HG03039 (cell line): Measurements from ENCODE around the gene TYK2.
"Not testable (repeated sequence)": the region's sequence is repeated elsewhere in the genome, so short reads cannot be mapped to it uniquely, and the experiment has no call there.

Experiments used
- ATAC-seq: cut with Tn5 transposase; IDR thresholded peaks from one replicate; pipeline ENCODE4 v1.9.1; 2021; ENCODE audit warnings: mild to moderate bottlenecking, moderate library complexity; ENCODE audit not compliant: unreplicated experiment

The TYK2 gene

GRCh38 chr19:10380313-10381102 is at the start of gene TYK2:
TYK2 (minus strand) TSS chr19:10380572; CDS start chr19:10378406, 2,166 bp downstream.
- peak; percentile 87 for ATAC-seq

GRCh38 chr19:10428996-10429381 is 48.6 kb upstream of the TYK2 start:
- no peak for ATAC-seq

- no peak for ATAC-seq
These were observed 46.8 kb upstream of the TYK2 start for GRCh38 chr19:10427169-10427568.

- no peak for ATAC-seq
These were observed 43.8 kb upstream of the TYK2 start for GRCh38 chr19:10424011-10424637.

GRCh38 chr19:10422846-10423245 is 42.5 kb upstream of the TYK2 start:
- ATAC-seq: no peak

GRCh38 chr19:10422046-10422461 is 41.7 kb upstream of the TYK2 start:
- ATAC-seq: no peak

- ATAC-seq: no peak
These were observed 41.1 kb upstream of the TYK2 start for GRCh38 chr19:10421240-10422045.

- no peak for ATAC-seq
These were observed 40.3 kb upstream of the TYK2 start, which contains the start of gene PDE4A for GRCh38 chr19:10420444-10421239. PDE4A (plus strand) TSS chr19:10420538; CDS start chr19:10420765, 227 bp downstream.

GRCh38 chr19:10419646-10420443 is 39.5 kb upstream of the TYK2 start:
- no peak for ATAC-seq

GRCh38 chr19:10419200-10419645 is 38.9 kb upstream of the TYK2 start:
- no peak for ATAC-seq

- no peak for ATAC-seq
These were observed 38.3 kb upstream of the TYK2 start for GRCh38 chr19:10418485-10419199.

GRCh38 chr19:10418235-10418484 is 37.8 kb upstream of the TYK2 start:
- no peak for ATAC-seq

- no peak for ATAC-seq
These were observed 37.3 kb upstream of the TYK2 start for GRCh38 chr19:10417541-10418234.

GRCh38 chr19:10416380-10417257 is 36.2 kb upstream of the TYK2 start:
- peak; percentile 47 for ATAC-seq

GRCh38 chr19:10416083-10416379 is 35.7 kb upstream of the TYK2 start:
- ATAC-seq: no peak

- no peak for ATAC-seq
These were observed 32.0 kb upstream of the TYK2 start for GRCh38 chr19:10412257-10412977.

- ATAC-seq: not testable (repeated sequence)
These were observed 30.9 kb upstream of the TYK2 start for GRCh38 chr19:10411224-10411623.
